NCI-H1048 (cell line): ENCODE measurements around the gene TOP2B.

ENCODE experiments used
- DNase-seq: peaks from one replicate; lab custom pipeline; 2025; lab: John Stamatoyannopoulos, UW

TOP2B gene

GRCh38 chr3:25558121-25558520 lies 106.6 kb downstream of the TOP2B start:
- DNase-seq = no peak

DNA sequence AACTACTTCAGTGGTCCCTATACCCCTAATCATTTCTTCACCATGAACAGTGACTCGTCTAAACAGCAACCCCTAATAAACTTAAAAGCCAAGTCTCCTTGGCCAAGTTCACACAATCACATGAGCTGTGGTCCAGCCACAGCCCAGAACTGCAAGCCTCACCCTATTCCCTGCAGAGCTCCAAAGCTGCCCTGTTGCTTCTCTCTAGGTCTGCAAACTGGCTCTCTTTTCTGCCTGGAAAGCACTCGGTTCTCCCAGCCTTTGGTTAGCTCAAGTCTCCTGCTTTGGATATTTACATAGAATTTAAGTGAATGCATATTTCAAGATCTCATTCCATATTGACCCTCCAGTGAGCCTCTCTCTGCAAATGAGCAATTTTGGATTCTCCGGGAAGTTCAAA lies 107.0 kb downstream of the TOP2B start:
- DNase-seq = no peak

DNA sequence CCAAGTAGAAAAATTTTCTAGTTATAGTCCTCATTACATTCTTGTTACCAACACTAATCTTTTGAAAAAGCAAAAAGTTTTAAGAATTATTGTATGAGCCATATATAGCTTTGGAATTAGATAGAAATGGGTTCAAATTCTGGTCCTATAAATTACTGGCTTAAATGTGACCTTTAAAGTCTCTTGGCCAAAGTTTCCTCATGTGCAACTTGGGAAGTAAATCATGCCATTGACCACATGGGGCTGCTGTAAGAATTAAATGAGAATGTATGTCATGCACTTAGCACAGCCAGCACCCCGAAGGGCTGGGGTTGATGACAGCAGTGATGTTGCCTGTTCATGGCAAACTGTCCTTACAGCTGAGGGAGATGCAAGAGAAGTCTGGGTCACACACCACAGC lies 108.3 kb downstream of the TOP2B start:
- DNase-seq = no peak

DNA sequence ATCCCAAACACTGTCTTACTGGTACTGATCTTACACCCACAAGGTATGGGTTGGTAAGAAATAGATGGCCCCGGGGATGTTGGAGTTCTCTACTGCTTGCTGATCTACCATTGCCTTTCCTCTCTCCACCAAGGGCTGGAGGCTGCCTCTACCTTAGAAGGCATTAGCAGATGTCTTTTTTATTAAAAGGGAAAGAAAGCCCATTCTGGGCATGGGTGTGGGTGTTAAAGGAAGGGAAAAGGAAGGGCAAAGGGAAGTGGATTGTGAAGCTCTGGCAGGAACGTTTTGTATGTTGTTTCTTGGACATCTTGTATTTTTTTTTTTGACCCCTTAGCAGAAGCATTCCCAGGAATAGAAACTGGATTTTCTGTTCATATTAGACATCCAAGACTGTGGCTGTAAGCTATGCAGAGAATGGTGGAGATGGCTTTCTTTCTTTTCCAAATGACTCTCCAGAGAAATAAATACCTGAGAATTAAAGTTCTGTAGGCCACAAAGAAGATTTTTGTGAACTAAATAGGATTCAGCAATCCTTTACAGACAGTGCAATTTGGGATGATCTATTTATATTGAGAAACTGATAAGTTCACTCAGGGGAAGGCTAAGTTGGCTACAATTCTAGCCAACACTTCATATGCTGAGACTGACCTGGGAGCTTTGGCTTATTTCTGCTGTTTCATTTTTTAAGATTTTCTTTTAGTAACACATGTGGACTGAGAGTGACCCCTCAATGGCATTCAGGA lies 108.8 kb downstream of the TOP2B start:
- DNase-seq = no peak

DNA sequence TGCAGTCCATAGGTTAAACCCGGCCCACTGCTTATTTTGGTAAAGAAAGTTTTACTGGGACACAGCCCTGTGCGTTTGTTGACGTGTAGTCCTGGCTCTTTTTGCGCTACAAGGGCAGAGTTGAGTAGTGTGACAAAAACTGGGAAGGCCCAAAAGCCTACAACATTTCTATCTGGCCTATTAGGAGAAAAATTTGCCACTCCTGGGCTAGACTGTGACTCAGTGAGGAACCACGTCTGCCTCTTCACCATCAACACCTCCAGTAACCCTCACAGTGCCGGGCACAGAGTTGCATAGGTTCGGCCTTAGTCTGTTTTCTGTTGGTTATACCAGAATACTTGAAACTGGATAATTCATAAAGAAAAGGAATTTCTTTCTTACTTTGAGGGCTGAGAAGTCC lies 110.3 kb downstream of the TOP2B start:
- DNase-seq = no peak

DNA sequence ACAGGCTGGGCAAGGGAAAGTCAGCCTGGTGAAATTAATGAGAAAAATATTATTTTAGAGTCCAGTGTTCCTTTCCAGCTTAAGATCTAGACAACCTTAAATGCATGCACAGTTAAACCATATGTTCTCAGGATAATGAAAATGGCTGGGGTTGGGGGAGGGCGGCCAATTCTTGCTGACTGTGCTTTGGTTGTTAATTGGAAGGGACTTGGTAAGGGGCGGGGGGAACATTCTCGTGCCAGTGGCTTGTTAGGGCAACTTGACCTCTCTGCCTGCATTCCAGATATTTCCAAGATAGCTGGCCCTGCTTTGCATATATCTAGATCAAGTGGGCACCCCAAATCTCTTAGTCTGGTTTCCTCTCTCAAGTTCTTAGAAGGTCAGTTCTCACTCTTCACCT lies 112.5 kb downstream of the TOP2B start:
- DNase-seq = no peak

- no peak for DNase-seq
These were observed 115.9 kb downstream of the TOP2B start for GRCh38 chr3:25548836-25549235.

GRCh38 chr3:25547943-25548674 lies 116.6 kb downstream of the TOP2B start:
- DNase-seq = no peak
